GM23248 (cell line): Measurements from ENCODE around the gene TAOK1. TPM values are rescaled to one million over a fixed set of nuclear protein-coding genes. Genes with fewer than 3 reads are reported as not detected.

Experiments used
- DNase-seq: peaks from one replicate; pipeline ENCODE4 v3.0.0-alpha.2; 2015
- H2AFZ ChIP-seq: fragments of 200-600 bp; sonication (generic); 2 replicates; pipeline ENCODE4 v1.6.1; 2016; ENCODE audit warnings: antibody characterized with exemption
- H3F3A ChIP-seq: fragments of 200-600 bp; sonication (generic); 2 replicates; pipeline ENCODE4 v1.6.1; 2016; ENCODE audit warnings: mild to moderate bottlenecking, antibody characterized with exemption, mixed run types; ENCODE audit not compliant: insufficient read depth
- H3K27ac ChIP-seq: fragments of 200-600 bp; sonication (generic); 2 replicates; pipeline ENCODE4 v1.5.1; 2016; ENCODE audit warnings: mild to moderate bottlenecking
- H3K27me3 ChIP-seq: fragments of 200-600 bp; sonication (generic); replicated peaks from 2 replicates; pipeline ENCODE4 v1.6.1; 2016; ENCODE audit warnings: mild to moderate bottlenecking; ENCODE audit not compliant: insufficient read depth
- H3K36me3 ChIP-seq: fragments of 200-600 bp; sonication (generic); 2 replicates; pipeline ENCODE4 v1.6.1; 2016; ENCODE audit warnings: low read depth, mild to moderate bottlenecking
- H3K4me1 ChIP-seq: fragments of 200-600 bp; sonication (generic); 2 replicates; pipeline ENCODE4 v1.6.1; 2016; ENCODE audit warnings: mild to moderate bottlenecking; ENCODE audit not compliant: insufficient read depth
- H3K4me2 ChIP-seq: fragments of 200-600 bp; sonication (generic); one replicate; pipeline ENCODE4 v1.6.1; 2016; ENCODE audit warnings: mild to moderate bottlenecking; ENCODE audit not compliant: unreplicated experiment
- H3K4me3 ChIP-seq: fragments of 200-600 bp; sonication (generic); 2 replicates; pipeline ENCODE4 v1.5.1; 2016; ENCODE audit warnings: mild to moderate bottlenecking
- H3K79me2 ChIP-seq: fragments of 200-600 bp; sonication (generic); 2 replicates; pipeline ENCODE4 v1.6.1; 2016; ENCODE audit warnings: mild to moderate bottlenecking; ENCODE audit not compliant: insufficient read depth
- H3K9ac ChIP-seq: fragments of 200-600 bp; sonication (generic); 2 replicates; pipeline ENCODE4 v1.6.1; 2016; ENCODE audit warnings: mild to moderate bottlenecking
- H3K9me2 ChIP-seq: fragments of 200-600 bp; sonication (generic); 2 replicates; pipeline ENCODE4 v1.6.1; 2016; ENCODE audit warnings: mixed run types, mild to moderate bottlenecking, moderate library complexity; ENCODE audit not compliant: insufficient read depth
- H3K9me3 ChIP-seq: fragments of 200-600 bp; sonication (generic); one replicate; pipeline ENCODE4 v1.6.1; 2017; ENCODE audit warnings: low read depth
- H4K20me1 ChIP-seq: fragments of 200-600 bp; sonication (generic); 2 replicates; pipeline ENCODE4 v1.6.0; 2016; ENCODE audit not compliant: insufficient read depth
- EZH2 ChIP-seq: fragments of 200-600 bp; sonication (generic); IDR thresholded peaks from 2 replicates; pipeline ENCODE4 v1.6.1; 2018; ENCODE audit warnings: antibody characterized with exemption, mild to moderate bottlenecking; ENCODE audit not compliant: insufficient read depth, poor library complexity, severe bottlenecking
- EZH2phosphoT487 ChIP-seq: fragments of 200-600 bp; sonication (generic); IDR thresholded peaks from 2 replicates; pipeline ENCODE4 v1.6.1; 2018; ENCODE audit warnings: antibody characterized with exemption, moderate library complexity, mild to moderate bottlenecking, low read depth; ENCODE audit not compliant: insufficient read depth
- WGBS, 2 experiments: methylation state at CpG; one replicate each; pipeline ENCODE4 v1.1.6; 2015 to 2017; ENCODE audit warnings: low lambda C conversion rate in 2 of 2, low coverage in 1 of 2; ENCODE audit errors: missing lambda C conversion rate in 2 of 2; 5-methylcytosine and 5-hydroxymethylcytosine counted together
- in situ Hi-C: fragments of 300-500 bp; cut with MboI; formaldehyde crosslinking; loops from 2 replicates; pipeline ENCODE4 v1.15.0; 2020
- polyA plus RNA-seq: library from polyadenylated mRNA; unstranded; fragments of >200 nt; fragmentation: Nextera tagmentation; extraction: Ambion mirVana; gene quantifications from 2 replicates; pipeline ENCODE4 v1.2.1, GENCODE V29; 2016
- total RNA-seq: library from RNA; depleted of rRNA; stranded (reverse); fragments of >200 nt; shearing (Covaris generic); gene quantifications from 2 replicates; pipeline ENCODE4 v1.2.3, GENCODE V29; 2014

The TAOK1 gene
- total and polyA plus RNA-seq, 2 experiments from 2014 or later = 7.6 to 49.9 TPM

DNA sequence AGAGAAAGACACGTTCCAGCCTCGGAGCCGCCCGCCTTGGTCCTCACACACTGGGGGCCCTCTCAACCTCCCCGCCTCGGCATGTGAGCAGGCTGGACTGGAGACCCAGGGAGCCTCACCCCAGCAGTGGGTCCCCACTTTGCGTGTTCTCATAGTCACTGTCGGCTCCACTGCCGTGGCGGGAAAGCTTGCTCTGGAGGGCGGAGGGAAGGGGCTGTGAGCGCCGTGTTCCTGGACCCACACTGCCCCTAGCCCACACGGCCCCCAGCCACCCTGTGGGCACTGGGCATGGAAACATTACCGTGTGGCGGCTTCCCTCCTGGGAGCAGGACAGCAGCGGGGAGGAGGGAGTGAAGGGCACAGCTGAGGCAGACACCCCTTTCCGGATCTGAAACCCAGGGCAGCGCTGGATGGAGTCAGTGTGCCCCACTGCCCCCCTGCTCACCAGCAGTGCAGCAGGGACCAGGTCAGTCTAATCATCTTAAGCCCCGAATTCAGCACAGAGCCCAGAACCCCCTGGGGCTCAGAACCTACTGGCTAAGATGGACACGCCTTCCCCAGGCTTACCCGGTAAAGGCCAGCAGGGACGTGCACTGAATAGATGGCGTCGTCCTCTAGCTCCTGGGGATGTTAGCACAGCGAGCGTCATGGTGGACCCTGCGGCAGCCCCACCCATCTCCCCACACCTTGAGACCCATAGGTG, 185.5 kb downstream of the TAOK1 start:
- Histone ChIP-seq H3K4me3 (no peak overlapping the region), H3K79me2 (no peaks in the 10 kb centered on the region; the same call in 1 of the 2 replicates), H3K36me3 (peaks cover 5% of the 10 kb centered on the region; the same call in 1 of the 2 replicates), H3K27me3 (no peaks in the 10 kb centered on the region), H3K4me1 (0 out of 2 replicates have a peak, but pooled peaks cover 8% of the 10 kb centered on the region), H3K27ac (no peak overlapping the region), H2AFZ (no peak overlapping the region), H3K9me2 (no peaks in the 10 kb centered on the region), H4K20me1 (no peaks in the 10 kb centered on the region), H3K9ac (no peak overlapping the region), H3K4me2 (no peak overlapping the region), H3K9me3 (no peaks in the 10 kb centered on the region), H3F3A (no peaks in the 10 kb centered on the region; the same call in 1 of the 2 replicates)
- in situ Hi-C loops = no loop called here
- WGBS, 2 experiments = 89% methylated on average over 28 of the region's 28 CpGs
- no peak for DNase-seq
- no peak for TF ChIP-seq EZH2phosphoT487
- no peak for TF ChIP-seq EZH2

GRCh38 chr17:29576214-29577000, 186.2 kb downstream of the TAOK1 start:
- DNase-seq = no peak
- Histone ChIP-seq H3K79me2 (no peaks in the 10 kb centered on the region; the same call in 1 of the 2 replicates), H3K4me3 (no peak overlapping the region), H3K9me3 (no peaks in the 10 kb centered on the region), H3K4me2 (no peak overlapping the region), H3F3A (no peaks in the 10 kb centered on the region), H4K20me1 (no peaks in the 10 kb centered on the region), H3K4me1 (0 out of 2 replicates have a peak, but pooled peaks cover 8% of the 10 kb centered on the region), H3K9me2 (no peaks in the 10 kb centered on the region), H2AFZ (no peak overlapping the region), H3K9ac (no peak overlapping the region), H3K36me3 (peaks cover 5% of the 10 kb centered on the region; the same call in 1 of the 2 replicates), H3K27me3 (no peaks in the 10 kb centered on the region), H3K27ac (no peak overlapping the region)
- in situ Hi-C loops = no loop called here
- TF ChIP-seq EZH2 (no peak), EZH2phosphoT487 (no peak)
- WGBS, 2 experiments = 94 to 96% methylated on average over 32 to 37 of the region's 37 CpGs

DNA sequence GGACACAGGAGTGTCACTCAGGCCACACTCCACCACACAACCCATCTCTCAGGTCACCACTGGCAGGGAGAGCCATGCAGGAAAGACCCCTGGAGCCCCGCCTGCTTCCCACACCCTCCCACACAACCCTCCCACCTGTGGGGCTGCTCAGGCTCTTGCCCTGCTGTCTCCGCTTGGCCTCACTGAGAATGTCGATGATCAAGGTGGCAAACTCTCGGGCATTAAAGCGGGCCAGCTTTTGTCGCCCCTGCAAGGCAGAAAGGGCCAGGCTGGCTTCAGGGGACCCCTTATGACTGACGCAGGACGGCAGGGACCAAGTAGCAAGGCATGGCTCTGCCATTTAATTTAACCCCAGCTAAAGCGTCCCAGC, 186.8 kb downstream of the TAOK1 start:
- Histone ChIP-seq H3K9ac (no peak overlapping the region), H3K79me2 (peaks cover under 1% of the 10 kb centered on the region; the same call in 1 of the 2 replicates), H3K27ac (no peak overlapping the region), H4K20me1 (no peaks in the 10 kb centered on the region), H3K4me3 (no peak overlapping the region), H3K4me2 (no peak overlapping the region), H3F3A (no peaks in the 10 kb centered on the region), H3K36me3 (peaks cover 5% of the 10 kb centered on the region; the same call in 1 of the 2 replicates), H3K9me3 (no peaks in the 10 kb centered on the region), H3K4me1 (0 out of 2 replicates have a peak, but pooled peaks cover 8% of the 10 kb centered on the region), H2AFZ (no peak overlapping the region), H3K9me2 (no peaks in the 10 kb centered on the region), H3K27me3 (no peaks in the 10 kb centered on the region)
- no peak for DNase-seq
- in situ Hi-C loops = no loop called here
- 95 to 97% methylated on average over 8 to 9 of the region's 9 CpGs for WGBS, 2 experiments
- no peak for TF ChIP-seq EZH2
- TF ChIP-seq EZH2phosphoT487 = no peak

DNA sequence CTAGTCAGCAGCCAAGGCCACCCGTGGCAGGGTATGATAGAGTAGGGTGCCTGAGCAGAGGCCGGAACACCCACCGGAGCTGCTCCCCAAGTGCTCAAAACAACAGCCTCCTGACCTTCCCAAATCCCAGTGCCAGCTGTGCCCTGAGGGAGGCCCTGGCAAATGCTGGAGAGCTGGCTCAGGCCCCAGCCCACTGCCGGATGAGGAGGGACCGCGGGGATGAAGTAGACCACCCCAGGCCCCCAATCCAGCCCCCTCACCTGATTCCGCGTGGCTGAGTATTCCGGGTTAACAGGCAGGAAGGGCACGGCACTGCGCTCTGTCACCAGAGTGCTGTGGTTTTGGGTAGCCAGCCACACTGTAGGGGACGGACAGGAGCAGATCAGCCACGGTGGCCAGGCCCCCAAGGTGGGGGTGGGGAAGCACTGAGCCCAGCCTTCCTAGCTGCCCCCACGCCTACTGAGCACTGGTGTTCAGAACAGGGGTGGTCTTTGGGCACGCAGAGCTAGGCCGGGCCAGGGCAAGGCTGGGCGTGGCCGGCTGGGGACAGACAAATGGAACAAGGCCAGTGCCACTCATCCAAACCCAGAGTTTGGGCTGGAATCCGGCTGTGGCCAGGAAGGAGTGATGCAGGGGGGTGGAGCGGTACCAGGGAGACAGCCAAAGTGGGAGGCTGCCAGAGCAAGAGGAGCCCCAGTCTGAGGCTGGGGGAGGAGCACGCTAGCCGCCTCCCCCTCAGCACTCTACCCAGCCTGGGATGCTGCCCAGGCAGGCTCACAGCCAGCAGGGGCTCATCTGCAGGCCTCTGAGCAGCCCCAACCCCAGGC, 187.4 kb downstream of the TAOK1 start:
- Histone ChIP-seq H3K79me2 (peaks cover 7% of the 10 kb centered on the region), H3K9ac (peak overlapping the region; percentile 48), H3K27me3 (no peaks in the 10 kb centered on the region), H3K4me1 (0 out of 2 replicates have a peak, but pooled peaks cover 8% of the 10 kb centered on the region), H3K9me3 (no peaks in the 10 kb centered on the region), H3K27ac (no peak overlapping the region), H3K9me2 (no peaks in the 10 kb centered on the region), H3F3A (no peaks in the 10 kb centered on the region), H2AFZ (no peak overlapping the region), H4K20me1 (no peaks in the 10 kb centered on the region), H3K4me3 (no peak overlapping the region), H3K36me3 (peaks cover 5% of the 10 kb centered on the region; the same call in 1 of the 2 replicates), H3K4me2 (no peak overlapping the region)
- peak; percentile 66 for DNase-seq
- TF ChIP-seq EZH2 = no peak
- TF ChIP-seq EZH2phosphoT487 = no peak
- in situ Hi-C loops = no loop called here
- WGBS, 2 experiments = 45 to 49% methylated on average over 20 to 21 of the region's 22 CpGs
